GM23248 (cell line): ENCODE results near the gene PNLDC1.

Source experiments
- EZH2 ChIP-seq: fragments of 200-600 bp; sonication (generic); IDR thresholded peaks from 2 replicates; pipeline ENCODE4 v1.6.1; 2018; ENCODE audit warnings: antibody characterized with exemption, mild to moderate bottlenecking; ENCODE audit not compliant: insufficient read depth, poor library complexity, severe bottlenecking
- EZH2phosphoT487 ChIP-seq: fragments of 200-600 bp; sonication (generic); IDR thresholded peaks from 2 replicates; pipeline ENCODE4 v1.6.1; 2018; ENCODE audit warnings: antibody characterized with exemption, moderate library complexity, mild to moderate bottlenecking, low read depth; ENCODE audit not compliant: insufficient read depth

GRCh38 chr6:159790956-159791598 lies 9.0 kb upstream of the PNLDC1 start:
- TF ChIP-seq EZH2phosphoT487 (no peak), EZH2 (no peak)
